ENCODE data around the gene FASLG. TPM values are rescaled to one million over a fixed set of nuclear protein-coding genes. Genes with fewer than 3 reads are reported as not detected.

The FASLG gene
- total and polyA plus RNA-seq, 2 experiments from 2014 or later: not detected

- no peak for DNase-seq (ENCODE audit: low spot score)
- H3K9me2 ChIP-seq (replicated peaks; ENCODE audit: insufficient read depth): no peaks in the 10 kb centered on the region
- H2AFZ ChIP-seq: no peak overlapping the region
- TF ChIP-seq EZH2phosphoT487 (IDR thresholded peaks at IDR 0.05; ENCODE audit: low read depth, severe bottlenecking, unreplicated experiment): no peak
- TF ChIP-seq, protein P1, sequence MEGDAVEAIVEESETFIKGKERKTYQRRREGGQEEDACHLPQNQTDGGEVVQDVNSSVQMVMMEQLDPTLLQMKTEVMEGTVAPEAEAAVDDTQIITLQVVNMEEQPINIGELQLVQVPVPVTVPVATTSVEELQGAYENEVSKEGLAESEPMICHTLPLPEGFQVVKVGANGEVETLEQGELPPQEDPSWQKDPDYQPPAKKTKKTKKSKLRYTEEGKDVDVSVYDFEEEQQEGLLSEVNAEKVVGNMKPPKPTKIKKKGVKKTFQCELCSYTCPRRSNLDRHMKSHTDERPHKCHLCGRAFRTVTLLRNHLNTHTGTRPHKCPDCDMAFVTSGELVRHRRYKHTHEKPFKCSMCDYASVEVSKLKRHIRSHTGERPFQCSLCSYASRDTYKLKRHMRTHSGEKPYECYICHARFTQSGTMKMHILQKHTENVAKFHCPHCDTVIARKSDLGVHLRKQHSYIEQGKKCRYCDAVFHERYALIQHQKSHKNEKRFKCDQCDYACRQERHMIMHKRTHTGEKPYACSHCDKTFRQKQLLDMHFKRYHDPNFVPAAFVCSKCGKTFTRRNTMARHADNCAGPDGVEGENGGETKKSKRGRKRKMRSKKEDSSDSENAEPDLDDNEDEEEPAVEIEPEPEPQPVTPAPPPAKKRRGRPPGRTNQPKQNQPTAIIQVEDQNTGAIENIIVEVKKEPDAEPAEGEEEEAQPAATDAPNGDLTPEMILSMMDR (IDR thresholded peaks at IDR 0.05; ENCODE audit: poor library complexity): no peak
- no peak for TF ChIP-seq EZH2 (IDR thresholded peaks at IDR 0.05; ENCODE audit: borderline replicate concordance)
- H3K4me2 ChIP-seq: no peak overlapping the region
- no peaks in the 10 kb centered on the region for H4K20me1 ChIP-seq (ENCODE audit: insufficient read depth, poor library complexity, severe bottlenecking)
- no peak overlapping the region for H3K4me3 ChIP-seq
- no peaks in the 10 kb centered on the region for H3K36me3 ChIP-seq (replicated peaks; ENCODE audit: insufficient read depth, low read depth)
- 72% methylated on average over 3 of the region's 3 CpGs for WGBS (ENCODE audit: low lambda C conversion rate, missing lambda C conversion rate)
- H3K9me3 ChIP-seq (ENCODE audit: low read depth): no peaks in the 10 kb centered on the region
- no peaks in the 10 kb centered on the region for H3K27me3 ChIP-seq
- H3K27ac ChIP-seq: no peak overlapping the region
- H3K79me2 ChIP-seq: no peaks in the 10 kb centered on the region
- no peaks in the 10 kb centered on the region for H3K4me1 ChIP-seq (ENCODE audit: insufficient read depth)
Measured at GRCh38 chr1:172661107-172661506, 2.2 kb downstream of the FASLG start.

- WGBS (ENCODE audit: low lambda C conversion rate, missing lambda C conversion rate): 61% methylated on average over 14 of the region's 14 CpGs
- no peak overlapping the region for H3K4me3 ChIP-seq
- H3K79me2 ChIP-seq: no peaks in the 10 kb centered on the region
- DNase-seq (ENCODE audit: low spot score): no peak
- TF ChIP-seq EZH2 (IDR thresholded peaks at IDR 0.05; ENCODE audit: borderline replicate concordance) (no peak), EZH2phosphoT487 (IDR thresholded peaks at IDR 0.05; ENCODE audit: low read depth, severe bottlenecking, unreplicated experiment) (no peak)
- TF ChIP-seq, protein P1 (IDR thresholded peaks at IDR 0.05; ENCODE audit: poor library complexity): no peak
- no peaks in the 10 kb centered on the region for H3K9me3 ChIP-seq (ENCODE audit: low read depth)
- H3K4me1 ChIP-seq (ENCODE audit: insufficient read depth): no peaks in the 10 kb centered on the region
- H3K36me3 ChIP-seq (replicated peaks; ENCODE audit: insufficient read depth, low read depth): no peaks in the 10 kb centered on the region
- H3K4me2 ChIP-seq: no peak overlapping the region
- H2AFZ ChIP-seq: no peak overlapping the region
- no peak overlapping the region for H3K27ac ChIP-seq
- no peaks in the 10 kb centered on the region for H3K9me2 ChIP-seq (replicated peaks; ENCODE audit: insufficient read depth)
- no peaks in the 10 kb centered on the region for H3K27me3 ChIP-seq
- H4K20me1 ChIP-seq (ENCODE audit: insufficient read depth, poor library complexity, severe bottlenecking): no peaks in the 10 kb centered on the region
Measured at GRCh38 chr1:172662464-172663109, 3.7 kb downstream of the FASLG start.

GRCh38 chr1:172663732-172664131 lies 4.8 kb downstream of the FASLG start:
- no peaks in the 10 kb centered on the region for H3K79me2 ChIP-seq
- no peak overlapping the region for H3K4me3 ChIP-seq
- no peaks in the 10 kb centered on the region for H3K27me3 ChIP-seq
- no peaks in the 10 kb centered on the region for H3K9me2 ChIP-seq (replicated peaks; ENCODE audit: insufficient read depth)
- H3K9me3 ChIP-seq (ENCODE audit: low read depth): no peaks in the 10 kb centered on the region
- no peaks in the 10 kb centered on the region for H3K36me3 ChIP-seq (replicated peaks; ENCODE audit: insufficient read depth, low read depth)
- no peak overlapping the region for H3K27ac ChIP-seq
- H3K4me1 ChIP-seq (ENCODE audit: insufficient read depth): no peaks in the 10 kb centered on the region
- TF ChIP-seq EZH2 (IDR thresholded peaks at IDR 0.05; ENCODE audit: borderline replicate concordance): no peak
- no peak for TF ChIP-seq EZH2phosphoT487 (IDR thresholded peaks at IDR 0.05; ENCODE audit: low read depth, severe bottlenecking, unreplicated experiment)
- TF ChIP-seq, protein P1 (IDR thresholded peaks at IDR 0.05; ENCODE audit: poor library complexity): no peak
- H2AFZ ChIP-seq: no peak overlapping the region
- no peak overlapping the region for H3K4me2 ChIP-seq
- WGBS (ENCODE audit: low lambda C conversion rate, missing lambda C conversion rate): 88% methylated on average over 3 of the region's 3 CpGs
- DNase-seq (ENCODE audit: low spot score): no peak
- no peaks in the 10 kb centered on the region for H4K20me1 ChIP-seq (ENCODE audit: insufficient read depth, poor library complexity, severe bottlenecking)

All from hepatocyte (in vitro differentiated cells).